H9 (cell line): ENCODE data around the gene SLC16A11. TPM values are rescaled to one million over a fixed set of nuclear protein-coding genes. Genes with fewer than 3 reads are reported as not detected.

Experiments used
- DNase-seq: peaks from one replicate; pipeline ENCODE4 v3.0.0-alpha.2; 2017
- H2AFZ ChIP-seq: one replicate; pipeline ENCODE4 v1.6.1; 2013; ENCODE audit warnings: mild to moderate bottlenecking, low read length, control low read depth, moderate library complexity
- H2AK5ac ChIP-seq: 2 replicates; pipeline ENCODE4 v1.6.1; 2013; ENCODE audit warnings: low read length, control low read depth, mixed read lengths; ENCODE audit not compliant: insufficient read length
- H2BK120ac ChIP-seq: one replicate; pipeline ENCODE4 v1.6.1; 2013; ENCODE audit warnings: low read depth, mild to moderate bottlenecking, low read length, control low read depth, inconsistent platforms; ENCODE audit not compliant: poor library complexity, severe bottlenecking
- H2BK12ac ChIP-seq: 2 replicates; pipeline ENCODE4 v1.6.1; 2013; ENCODE audit warnings: low read length, control low read depth, mixed read lengths, low read depth; ENCODE audit not compliant: insufficient read length
- H2BK15ac ChIP-seq: 2 replicates; pipeline ENCODE4 v1.6.1; 2013; ENCODE audit warnings: low read depth, low read length, control low read depth
- H2BK20ac ChIP-seq: one replicate; pipeline ENCODE4 v1.6.1; 2013; ENCODE audit warnings: low read depth, mild to moderate bottlenecking, low read length, control low read depth, inconsistent platforms; ENCODE audit not compliant: poor library complexity, severe bottlenecking
- H2BK5ac ChIP-seq: 2 replicates; pipeline ENCODE4 v1.6.1; 2013; ENCODE audit warnings: low read length, control low read depth, mixed read lengths; ENCODE audit not compliant: insufficient read length
- H3K14ac ChIP-seq: 2 replicates; pipeline ENCODE4 v1.6.1; 2013; ENCODE audit warnings: low read length, control low read depth; ENCODE audit not compliant: insufficient read depth
- H3K18ac ChIP-seq: 2 replicates; pipeline ENCODE4 v1.6.1; 2013; ENCODE audit warnings: low read depth, mild to moderate bottlenecking, mixed read lengths, low read length, control low read depth; ENCODE audit not compliant: insufficient read length
- H3K23ac ChIP-seq: 2 replicates; pipeline ENCODE4 v1.6.1; 2013; ENCODE audit warnings: low read length, control low read depth, mixed read lengths, low read depth; ENCODE audit not compliant: insufficient read length
- H3K23me2 ChIP-seq: 2 replicates; pipeline ENCODE4 v1.6.1; 2013; ENCODE audit warnings: low read depth, mild to moderate bottlenecking, mixed read lengths, low read length, control low read depth; ENCODE audit not compliant: insufficient read length, poor library complexity, severe bottlenecking
- H3K27ac ChIP-seq: 2 replicates; pipeline ENCODE4 v1.5.1; 2013; ENCODE audit warnings: low read length, control low read depth, mixed read lengths, low read depth; ENCODE audit not compliant: insufficient read length
- H3K27me3 ChIP-seq: 2 replicates; pipeline ENCODE4 v1.6.1; 2013; ENCODE audit warnings: low read length, control low read depth, inconsistent platforms; ENCODE audit not compliant: insufficient read depth
- H3K4ac ChIP-seq: 2 replicates; pipeline ENCODE4 v1.6.1; 2013; ENCODE audit warnings: low read depth, mild to moderate bottlenecking, control low read depth, inconsistent platforms, low read length, moderate library complexity
- H3K4me1 ChIP-seq: 2 replicates; pipeline ENCODE4 v1.6.1; 2013; ENCODE audit warnings: low read length, control low read depth, inconsistent platforms; ENCODE audit not compliant: insufficient read depth
- H3K4me2 ChIP-seq: 2 replicates; pipeline ENCODE4 v1.6.1; 2013; ENCODE audit warnings: low read length, control low read depth, mixed read lengths; ENCODE audit not compliant: insufficient read length, insufficient read depth
- H3K56ac ChIP-seq: 2 replicates; pipeline ENCODE4 v1.6.1; 2013; ENCODE audit warnings: low read depth, mild to moderate bottlenecking, mixed read lengths, low read length, control low read depth; ENCODE audit not compliant: insufficient read length
- H3K79me1 ChIP-seq: 2 replicates; pipeline ENCODE4 v1.6.1; 2013; ENCODE audit warnings: low read depth, mild to moderate bottlenecking, moderate library complexity, low read length, control low read depth, inconsistent platforms; ENCODE audit not compliant: insufficient read depth, poor library complexity, severe bottlenecking
- H3K79me2 ChIP-seq: 2 replicates; pipeline ENCODE4 v1.6.1; 2013; ENCODE audit warnings: low read length, control low read depth, inconsistent platforms; ENCODE audit not compliant: insufficient read depth
- H3K9ac ChIP-seq: 2 replicates; pipeline ENCODE4 v1.6.1; 2013; ENCODE audit warnings: low read length, control low read depth, mixed read lengths; ENCODE audit not compliant: insufficient read length; ENCODE audit errors: extremely low read depth
- H3K9me3 ChIP-seq: one replicate; pipeline ENCODE4 v1.6.1; 2013; ENCODE audit warnings: low read depth, low read length, inconsistent platforms; ENCODE audit not compliant: control insufficient read depth
- H3T11ph ChIP-seq: one replicate; pipeline ENCODE4 v1.6.1; 2013; ENCODE audit warnings: mild to moderate bottlenecking, low read length, control low read depth, inconsistent platforms
- H4K20me1 ChIP-seq: one replicate; pipeline ENCODE4 v1.6.1; 2013; ENCODE audit not compliant: control insufficient read depth, insufficient read length, insufficient read depth
- H4K5ac ChIP-seq: 2 replicates; pipeline ENCODE4 v1.6.1; 2013; ENCODE audit warnings: low read depth, mild to moderate bottlenecking, mixed read lengths, low read length, control low read depth; ENCODE audit not compliant: insufficient read length
- H4K8ac ChIP-seq: replicated peaks from 2 replicates; pipeline ENCODE4 v1.6.1; 2013; ENCODE audit warnings: low read length, control low read depth, mixed read lengths, low read depth; ENCODE audit not compliant: insufficient read length
- H4K91ac ChIP-seq: 2 replicates; pipeline ENCODE4 v1.6.1; 2013; ENCODE audit warnings: low read depth, mild to moderate bottlenecking, moderate library complexity, mixed read lengths, low read length, control low read depth; ENCODE audit not compliant: insufficient read length
- H3K27ac Mint-ChIP-seq, 3 experiments: 2 replicates in 2 of 3; 3 replicates in 1 of 3; pipeline ENCODE4 v1.8.0; 2020 to 2021; ENCODE audit warnings: mixed read lengths in 3 of 3, mild to moderate bottlenecking in 1 of 3, moderate library complexity in 1 of 3
- H3K27me3 Mint-ChIP-seq: 2 replicates; pipeline ENCODE4 v1.8.0; 2021; ENCODE audit warnings: low read depth, mild to moderate bottlenecking, moderate library complexity, mixed read lengths
- H3K36me3 Mint-ChIP-seq, 3 experiments: 2 replicates in 2 of 3; 3 replicates in 1 of 3; pipeline ENCODE4 v1.8.0; 2020 to 2021; ENCODE audit warnings: low read depth in 3 of 3, mixed read lengths in 3 of 3; ENCODE audit not compliant: insufficient read depth in 1 of 3
- H3K4me1 Mint-ChIP-seq, 2 experiments: 2 replicates each; pipeline ENCODE4 v1.8.0; 2020; ENCODE audit warnings: mixed read lengths in 2 of 2
- H3K4me3 Mint-ChIP-seq, 2 experiments: 2 replicates in 1 of 2; 3 replicates in 1 of 2; pipeline ENCODE4 v1.8.0; 2020 to 2021; ENCODE audit warnings: mild to moderate bottlenecking in 2 of 2, mixed read lengths in 2 of 2, moderate library complexity in 1 of 2
- H3K9me3 Mint-ChIP-seq, 2 experiments: 2 replicates in 1 of 2; 3 replicates in 1 of 2; pipeline ENCODE4 v1.8.0; 2020; ENCODE audit warnings: mild to moderate bottlenecking in 2 of 2, mixed read lengths in 2 of 2, moderate library complexity in 1 of 2
- WGBS: extraction: QIAGEN DNeasy Blood & Tissue Kit; methylation state at CpG from one replicate; pipeline ENCODE4 v1.1.7; 2013; ENCODE audit warnings: missing lambda C conversion rate, low lambda C conversion rate, mixed read lengths; ENCODE audit not compliant: insufficient read length; ENCODE audit errors: extremely low coverage; 5-methylcytosine and 5-hydroxymethylcytosine counted together
- total RNA-seq: library from RNA; stranded (reverse); gene quantifications from 2 replicates; pipeline ENCODE4 v1.2.1, GENCODE V29; 2021
- TF ChIP-seq, protein P1 (sequence below): fragments of 200-600 bp; sonication (generic); conservative IDR thresholded peaks from 3 replicates; pipeline ENCODE4 v1.8.0; 2021; ENCODE audit warnings: antibody characterized with exemption, mild to moderate bottlenecking

Gene SLC16A11
- total RNA-seq, 1 experiment from 2014 or later: 0.13 TPM

DNA sequence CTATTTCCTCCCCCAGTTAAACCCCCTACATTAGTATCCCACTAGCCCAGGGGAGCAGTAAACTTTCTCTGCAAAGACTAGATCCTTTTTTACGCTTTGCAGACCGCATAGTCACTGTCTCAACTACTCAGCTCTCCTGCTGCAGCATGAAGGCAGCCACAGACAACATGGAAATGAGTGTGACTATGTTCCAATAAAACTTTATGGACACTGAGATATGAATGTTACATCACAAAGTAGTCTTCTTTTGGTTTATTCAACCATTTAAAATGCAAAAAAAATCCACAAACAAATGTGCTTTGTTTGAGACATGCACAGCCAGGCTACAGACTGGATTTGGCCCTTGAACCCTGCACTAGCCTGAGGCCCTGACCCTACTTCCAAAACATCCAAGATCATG, 33.4 kb downstream of the SLC16A11 start:
- H4K91ac ChIP-seq: no peak overlapping the region
- no peaks in the 10 kb centered on the region for H3K27me3 ChIP-seq
- H3K4me1 ChIP-seq: no peaks in the 10 kb centered on the region
- TF ChIP-seq, protein P1, sequence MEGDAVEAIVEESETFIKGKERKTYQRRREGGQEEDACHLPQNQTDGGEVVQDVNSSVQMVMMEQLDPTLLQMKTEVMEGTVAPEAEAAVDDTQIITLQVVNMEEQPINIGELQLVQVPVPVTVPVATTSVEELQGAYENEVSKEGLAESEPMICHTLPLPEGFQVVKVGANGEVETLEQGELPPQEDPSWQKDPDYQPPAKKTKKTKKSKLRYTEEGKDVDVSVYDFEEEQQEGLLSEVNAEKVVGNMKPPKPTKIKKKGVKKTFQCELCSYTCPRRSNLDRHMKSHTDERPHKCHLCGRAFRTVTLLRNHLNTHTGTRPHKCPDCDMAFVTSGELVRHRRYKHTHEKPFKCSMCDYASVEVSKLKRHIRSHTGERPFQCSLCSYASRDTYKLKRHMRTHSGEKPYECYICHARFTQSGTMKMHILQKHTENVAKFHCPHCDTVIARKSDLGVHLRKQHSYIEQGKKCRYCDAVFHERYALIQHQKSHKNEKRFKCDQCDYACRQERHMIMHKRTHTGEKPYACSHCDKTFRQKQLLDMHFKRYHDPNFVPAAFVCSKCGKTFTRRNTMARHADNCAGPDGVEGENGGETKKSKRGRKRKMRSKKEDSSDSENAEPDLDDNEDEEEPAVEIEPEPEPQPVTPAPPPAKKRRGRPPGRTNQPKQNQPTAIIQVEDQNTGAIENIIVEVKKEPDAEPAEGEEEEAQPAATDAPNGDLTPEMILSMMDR: no peak
- H3K9ac ChIP-seq: no peak overlapping the region
- DNase-seq: no peak
- H3K18ac ChIP-seq: no peak overlapping the region
- H2BK12ac ChIP-seq: no peak overlapping the region
- no peak overlapping the region for H4K5ac ChIP-seq
- peaks cover 7 to 9% (median 8%) of the 10 kb centered on the region in 3 experiments; a peak in 4 of 7 replicates for H3K36me3 Mint-ChIP-seq
- H4K8ac ChIP-seq: no peak overlapping the region
- no peak overlapping the region for H3K27ac Mint-ChIP-seq
- no peak overlapping the region for H3K4me2 ChIP-seq
- H3K27me3 Mint-ChIP-seq: no peaks in the 10 kb centered on the region; the same call in 1 of the 2 replicates
- H3K23me2 ChIP-seq: peaks cover 13% of the 10 kb centered on the region
- H2AK5ac ChIP-seq: no peak overlapping the region
- no peak overlapping the region for H2BK120ac ChIP-seq
- no peak overlapping the region for H3K23ac ChIP-seq
- no peak overlapping the region for H3K56ac ChIP-seq
- whole genome bisulfite sequencing: no CpG with 5 or more reads among the region's 2 CpGs
- H3K4me3 Mint-ChIP-seq: peak overlapping the region; percentile 42 to 93; a peak in 4 of 5 replicates
- peaks cover 11% of the 10 kb centered on the region for H3K79me1 ChIP-seq
- no peak overlapping the region for H2AFZ ChIP-seq
- H2BK15ac ChIP-seq: no peak overlapping the region
- no peaks in the 10 kb centered on the region for H3K9me3 ChIP-seq
- H3K4me1 Mint-ChIP-seq: peaks cover 21 to 31% of the 10 kb centered on the region in 2 experiments
- no peaks in the 10 kb centered on the region; the same call in 1 of the 2 replicates for H3K79me2 ChIP-seq
- no peak overlapping the region for H2BK20ac ChIP-seq
- H3K14ac ChIP-seq: no peak overlapping the region
- no peaks in the 10 kb centered on the region for H4K20me1 ChIP-seq
- H3T11ph ChIP-seq: no peak overlapping the region
- H3K9me3 Mint-ChIP-seq: no peaks in the 10 kb centered on the region
- no peak overlapping the region for H3K27ac ChIP-seq
- H2BK5ac ChIP-seq: no peak overlapping the region
- H3K4ac ChIP-seq: no peak overlapping the region
